Epithelial cell of esophagus (primary cell): ENCODE measurements around the gene PDLIM5.

Experiments used
- DNase-seq: peaks from one replicate; pipeline ENCODE4 v3.0.0; 2010; ENCODE audit warnings: low read depth
- H3K4me3 ChIP-seq: 2 replicates; pipeline ENCODE4 v1.5.1; 2011; ENCODE audit warnings: mild to moderate bottlenecking, low read length, control low read depth
- CTCF ChIP-seq: IDR thresholded peaks from 2 replicates; pipeline ENCODE4 v1.5.1; 2011; ENCODE audit warnings: low read depth, mild to moderate bottlenecking, low read length, control low read depth, inconsistent platforms; ENCODE audit not compliant: insufficient read depth; ENCODE audit errors: missing control alignments

PDLIM5 gene

GRCh38 chr4:94577136-94577535 lies 125.4 kb downstream of the PDLIM5 start:
- DNase-seq: no peak
- TF ChIP-seq CTCF: no peak
- H3K4me3 ChIP-seq: no peak overlapping the region

GRCh38 chr4:94578195-94578594 lies 126.5 kb downstream of the PDLIM5 start:
- no peak for DNase-seq
- no peak overlapping the region for H3K4me3 ChIP-seq
- TF ChIP-seq CTCF: no peak

- no peak for TF ChIP-seq CTCF
- no peak overlapping the region for H3K4me3 ChIP-seq
- DNase-seq: no peak
Observed at GRCh38 chr4:94581766-94582165, 130.0 kb downstream of the PDLIM5 start.

GRCh38 chr4:94582517-94582916 lies 130.8 kb downstream of the PDLIM5 start:
- H3K4me3 ChIP-seq: no peak overlapping the region
- DNase-seq: no peak
- TF ChIP-seq CTCF: no peak

GRCh38 chr4:94583914-94584641 lies 132.3 kb downstream of the PDLIM5 start:
- no peak for DNase-seq
- H3K4me3 ChIP-seq: no peak overlapping the region
- no peak for TF ChIP-seq CTCF

GRCh38 chr4:94588896-94589693 lies 137.4 kb downstream of the PDLIM5 start:
- no peak for TF ChIP-seq CTCF
- no peak for DNase-seq
- H3K4me3 ChIP-seq: no peak overlapping the region
